GM23338 (cell line): ENCODE data around the gene CSRNP3. TPM values are rescaled to one million over a fixed set of nuclear protein-coding genes. Genes with fewer than 3 reads are reported as not detected.

Experiments used
- ATAC-seq: fragments of 200-7000 bp; cut with Tn5 transposase; 3 replicates; pipeline ENCODE4 v1.9.1; 2020
- DNase-seq: peaks from one replicate; pipeline ENCODE4 v3.0.0-alpha.2; 2015; ENCODE audit warnings: low spot score
- H2AFZ ChIP-seq: fragments of 200-600 bp; sonication (generic); 2 replicates; pipeline ENCODE4 v1.8.0; 2016; ENCODE audit warnings: antibody characterized with exemption, mild to moderate bottlenecking, moderate library complexity
- H3F3A ChIP-seq: fragments of 200-600 bp; sonication (generic); replicated peaks from 2 replicates; pipeline ENCODE4 v1.8.0; 2017; ENCODE audit warnings: antibody characterized with exemption, mixed run types, low read depth
- H3K27ac ChIP-seq: fragments of 200-600 bp; sonication (generic); 2 replicates; pipeline ENCODE4 v1.6.1; 2016; ENCODE audit warnings: low read depth
- H3K27me3 ChIP-seq: fragments of 200-600 bp; sonication (generic); 2 replicates; pipeline ENCODE4 v1.8.0; 2016; ENCODE audit warnings: mild to moderate bottlenecking, mixed run types, moderate library complexity; ENCODE audit not compliant: insufficient read depth
- H3K36me3 ChIP-seq: fragments of 200-600 bp; sonication (generic); 2 replicates; pipeline ENCODE4 v1.8.0; 2016; ENCODE audit warnings: mild to moderate bottlenecking; ENCODE audit not compliant: insufficient read depth
- H3K4me1 ChIP-seq: fragments of 200-600 bp; sonication (generic); 2 replicates; pipeline ENCODE4 v1.8.0; 2016; ENCODE audit warnings: mild to moderate bottlenecking, moderate library complexity; ENCODE audit not compliant: insufficient read depth
- H3K4me2 ChIP-seq: fragments of 200-600 bp; sonication (generic); 2 replicates; pipeline ENCODE4 v1.7.1; 2017; ENCODE audit warnings: mixed run types
- H3K4me3 ChIP-seq: fragments of 200-600 bp; sonication (generic); 2 replicates; pipeline ENCODE4 v1.6.1; 2016; ENCODE audit warnings: mixed run types
- H3K79me2 ChIP-seq: fragments of 200-600 bp; sonication (generic); replicated peaks from 2 replicates; pipeline ENCODE4 v1.8.0; 2017; ENCODE audit warnings: mild to moderate bottlenecking; ENCODE audit not compliant: insufficient read depth
- H3K9me2 ChIP-seq: fragments of 200-600 bp; sonication (generic); 2 replicates; pipeline ENCODE4 v1.8.0; 2017; ENCODE audit not compliant: insufficient read depth
- H4K20me1 ChIP-seq: fragments of 200-600 bp; sonication (generic); replicated peaks from 2 replicates; pipeline ENCODE4 v1.8.0; 2017; ENCODE audit warnings: mild to moderate bottlenecking; ENCODE audit not compliant: insufficient read depth
- H3K27ac Mint-ChIP-seq: 2 replicates; pipeline ENCODE4 v1.8.0; 2020; ENCODE audit warnings: inconsistent platforms, mild to moderate bottlenecking, moderate library complexity, mixed read lengths
- H3K27me3 Mint-ChIP-seq: 3 replicates; pipeline ENCODE4 v1.8.0; 2022; ENCODE audit warnings: low read depth, mild to moderate bottlenecking, moderate library complexity, mixed read lengths, inconsistent platforms; ENCODE audit not compliant: insufficient read depth, poor library complexity
- H3K36me3 Mint-ChIP-seq: 3 replicates; pipeline ENCODE4 v1.8.0; 2021; ENCODE audit warnings: low read depth, mild to moderate bottlenecking, inconsistent platforms, moderate library complexity, mixed read lengths
- H3K4me1 Mint-ChIP-seq: 3 replicates; pipeline ENCODE4 v1.8.0; 2020; ENCODE audit warnings: mild to moderate bottlenecking, inconsistent platforms, mixed read lengths
- H3K4me3 Mint-ChIP-seq: 3 replicates; pipeline ENCODE4 v1.8.0; 2021; ENCODE audit warnings: moderate library complexity, mild to moderate bottlenecking, inconsistent platforms, mixed read lengths
- H3K9me3 Mint-ChIP-seq: 3 replicates; pipeline ENCODE4 v1.8.0; 2020; ENCODE audit warnings: moderate library complexity, mild to moderate bottlenecking, inconsistent platforms, mixed read lengths
- CREB1 ChIP-seq: fragments of 250-450 bp; sonication (Bioruptor Pico); IDR thresholded peaks from 2 replicates; pipeline ENCODE4 v1.5.0; 2020; ENCODE audit warnings: low read depth, mild to moderate bottlenecking, moderate library complexity
- EZH2 ChIP-seq: fragments of 200-600 bp; sonication (generic); IDR thresholded peaks from one replicate; pipeline ENCODE4 v1.8.0; 2017; ENCODE audit warnings: antibody characterized with exemption, mild to moderate bottlenecking, low read depth; ENCODE audit not compliant: unreplicated experiment
- JUNB ChIP-seq: IDR thresholded peaks from one replicate; pipeline ENCODE4 v1.6.1; 2016; ENCODE audit warnings: antibody characterized with exemption; ENCODE audit not compliant: unreplicated experiment
- NANOG ChIP-seq: IDR thresholded peaks from 2 replicates; pipeline ENCODE4 v1.6.1; 2016; ENCODE audit warnings: antibody characterized with exemption, borderline replicate concordance
- STAT1 ChIP-seq: IDR thresholded peaks from one replicate; pipeline ENCODE4 v1.6.1; 2016; ENCODE audit warnings: antibody characterized with exemption; ENCODE audit not compliant: unreplicated experiment
- ZNF331 ChIP-seq: fragments of 250-450 bp; sonication (Bioruptor Pico); IDR thresholded peaks from 2 replicates; pipeline ENCODE4 v1.5.0; 2020; ENCODE audit warnings: low read depth, mild to moderate bottlenecking, moderate library complexity
- polyA plus RNA-seq: library from polyadenylated mRNA; unstranded; fragments of >200 nt; fragmentation: Nextera tagmentation; extraction: Ambion mirVana; gene quantifications from 2 replicates; pipeline ENCODE4 v1.2.1, GENCODE V29; 2016
- total RNA-seq: library from RNA; depleted of rRNA; stranded (reverse); fragments of >200 nt; shearing (Covaris generic); gene quantifications from 2 replicates; pipeline ENCODE4 v1.2.3, GENCODE V29; 2014
- TF ChIP-seq, protein P1 (sequence below): IDR thresholded peaks from one replicate; pipeline ENCODE4 v1.6.1; 2018; ENCODE audit warnings: antibody characterized with exemption; ENCODE audit not compliant: unreplicated experiment
- TF ChIP-seq, protein P2 (sequence below), 2 experiments: fragments of 200-600 bp in 1 of 2; sonication (generic) in 1 of 2; conservative IDR thresholded peaks; 2 replicates each; pipeline versions ENCODE4 v1.5.1 to v1.6.1; 2016 to 2017; ENCODE audit warnings: antibody characterized with exemption in 2 of 2, low read depth in 2 of 2, mild to moderate bottlenecking in 2 of 2, moderate library complexity in 1 of 2
- TF ChIP-seq, protein P3 (sequence below): IDR thresholded peaks from 2 replicates; pipeline ENCODE4 v1.6.1; 2016; ENCODE audit warnings: antibody characterized with exemption

Gene CSRNP3
- total and polyA plus RNA-seq, 2 experiments from 2014 or later = 3.8 to 6.8 TPM

DNA sequence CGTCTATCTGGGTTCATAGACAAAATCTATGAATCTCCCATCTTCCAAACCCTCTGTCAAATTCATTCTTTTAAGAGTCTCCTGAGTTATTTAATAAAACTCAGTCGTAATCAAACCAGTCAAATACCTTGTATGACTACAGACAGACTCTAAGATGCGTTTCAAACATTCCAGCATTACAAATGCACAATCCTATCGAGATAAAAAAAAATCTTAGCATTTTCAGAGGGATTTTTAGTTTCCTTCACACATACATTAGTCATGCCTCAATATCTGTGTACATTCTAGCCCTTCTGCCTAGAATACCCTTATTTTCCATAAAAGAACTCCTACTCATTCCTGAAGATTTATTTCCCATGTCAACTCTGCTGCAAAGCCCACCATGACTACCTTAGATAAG lies 96.5 kb downstream of the CSRNP3 start (continued):
- TF ChIP-seq, protein P1, sequence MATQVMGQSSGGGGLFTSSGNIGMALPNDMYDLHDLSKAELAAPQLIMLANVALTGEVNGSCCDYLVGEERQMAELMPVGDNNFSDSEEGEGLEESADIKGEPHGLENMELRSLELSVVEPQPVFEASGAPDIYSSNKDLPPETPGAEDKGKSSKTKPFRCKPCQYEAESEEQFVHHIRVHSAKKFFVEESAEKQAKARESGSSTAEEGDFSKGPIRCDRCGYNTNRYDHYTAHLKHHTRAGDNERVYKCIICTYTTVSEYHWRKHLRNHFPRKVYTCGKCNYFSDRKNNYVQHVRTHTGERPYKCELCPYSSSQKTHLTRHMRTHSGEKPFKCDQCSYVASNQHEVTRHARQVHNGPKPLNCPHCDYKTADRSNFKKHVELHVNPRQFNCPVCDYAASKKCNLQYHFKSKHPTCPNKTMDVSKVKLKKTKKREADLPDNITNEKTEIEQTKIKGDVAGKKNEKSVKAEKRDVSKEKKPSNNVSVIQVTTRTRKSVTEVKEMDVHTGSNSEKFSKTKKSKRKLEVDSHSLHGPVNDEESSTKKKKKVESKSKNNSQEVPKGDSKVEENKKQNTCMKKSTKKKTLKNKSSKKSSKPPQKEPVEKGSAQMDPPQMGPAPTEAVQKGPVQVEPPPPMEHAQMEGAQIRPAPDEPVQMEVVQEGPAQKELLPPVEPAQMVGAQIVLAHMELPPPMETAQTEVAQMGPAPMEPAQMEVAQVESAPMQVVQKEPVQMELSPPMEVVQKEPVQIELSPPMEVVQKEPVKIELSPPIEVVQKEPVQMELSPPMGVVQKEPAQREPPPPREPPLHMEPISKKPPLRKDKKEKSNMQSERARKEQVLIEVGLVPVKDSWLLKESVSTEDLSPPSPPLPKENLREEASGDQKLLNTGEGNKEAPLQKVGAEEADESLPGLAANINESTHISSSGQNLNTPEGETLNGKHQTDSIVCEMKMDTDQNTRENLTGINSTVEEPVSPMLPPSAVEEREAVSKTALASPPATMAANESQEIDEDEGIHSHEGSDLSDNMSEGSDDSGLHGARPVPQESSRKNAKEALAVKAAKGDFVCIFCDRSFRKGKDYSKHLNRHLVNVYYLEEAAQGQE = no peak
- no peak for TF ChIP-seq ZNF331 (CRISPR knock-in tag)

DNA sequence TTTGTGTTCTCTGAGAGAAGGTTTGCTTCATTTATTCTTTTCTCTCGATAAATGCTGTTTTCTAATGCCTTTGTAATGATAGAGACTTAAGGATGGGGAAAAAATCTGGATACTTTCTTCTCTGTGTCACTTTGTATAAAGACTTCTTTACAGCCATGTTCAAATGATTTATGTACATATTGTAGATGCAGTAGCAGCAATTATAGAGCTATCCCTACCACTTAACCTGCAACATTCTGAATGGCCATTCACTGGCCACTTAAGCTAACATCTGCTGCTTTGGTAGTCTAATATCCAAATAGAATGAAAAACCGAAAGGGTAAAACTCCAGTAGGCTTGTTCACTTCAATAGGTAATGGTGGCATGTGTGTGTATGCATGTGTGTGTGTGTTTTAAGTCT lies 97.8 kb downstream of the CSRNP3 start:
- no peak for ATAC-seq
- no peak for TF ChIP-seq NANOG
- TF ChIP-seq, protein P2, sequence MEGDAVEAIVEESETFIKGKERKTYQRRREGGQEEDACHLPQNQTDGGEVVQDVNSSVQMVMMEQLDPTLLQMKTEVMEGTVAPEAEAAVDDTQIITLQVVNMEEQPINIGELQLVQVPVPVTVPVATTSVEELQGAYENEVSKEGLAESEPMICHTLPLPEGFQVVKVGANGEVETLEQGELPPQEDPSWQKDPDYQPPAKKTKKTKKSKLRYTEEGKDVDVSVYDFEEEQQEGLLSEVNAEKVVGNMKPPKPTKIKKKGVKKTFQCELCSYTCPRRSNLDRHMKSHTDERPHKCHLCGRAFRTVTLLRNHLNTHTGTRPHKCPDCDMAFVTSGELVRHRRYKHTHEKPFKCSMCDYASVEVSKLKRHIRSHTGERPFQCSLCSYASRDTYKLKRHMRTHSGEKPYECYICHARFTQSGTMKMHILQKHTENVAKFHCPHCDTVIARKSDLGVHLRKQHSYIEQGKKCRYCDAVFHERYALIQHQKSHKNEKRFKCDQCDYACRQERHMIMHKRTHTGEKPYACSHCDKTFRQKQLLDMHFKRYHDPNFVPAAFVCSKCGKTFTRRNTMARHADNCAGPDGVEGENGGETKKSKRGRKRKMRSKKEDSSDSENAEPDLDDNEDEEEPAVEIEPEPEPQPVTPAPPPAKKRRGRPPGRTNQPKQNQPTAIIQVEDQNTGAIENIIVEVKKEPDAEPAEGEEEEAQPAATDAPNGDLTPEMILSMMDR (conservative IDR thresholded peaks at IDR 0.05; ENCODE audit: low read depth in 2 of 2) = no peak
- no peak for TF ChIP-seq CREB1
- no peak for TF ChIP-seq ZNF331 (CRISPR knock-in tag)
- TF ChIP-seq EZH2 = no peak
- no peak for TF ChIP-seq STAT1
- TF ChIP-seq, protein P3, sequence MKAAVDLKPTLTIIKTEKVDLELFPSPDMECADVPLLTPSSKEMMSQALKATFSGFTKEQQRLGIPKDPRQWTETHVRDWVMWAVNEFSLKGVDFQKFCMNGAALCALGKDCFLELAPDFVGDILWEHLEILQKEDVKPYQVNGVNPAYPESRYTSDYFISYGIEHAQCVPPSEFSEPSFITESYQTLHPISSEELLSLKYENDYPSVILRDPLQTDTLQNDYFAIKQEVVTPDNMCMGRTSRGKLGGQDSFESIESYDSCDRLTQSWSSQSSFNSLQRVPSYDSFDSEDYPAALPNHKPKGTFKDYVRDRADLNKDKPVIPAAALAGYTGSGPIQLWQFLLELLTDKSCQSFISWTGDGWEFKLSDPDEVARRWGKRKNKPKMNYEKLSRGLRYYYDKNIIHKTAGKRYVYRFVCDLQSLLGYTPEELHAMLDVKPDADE = no peak
- no peak for TF ChIP-seq JUNB
- TF ChIP-seq, protein P1 = no peak

More for the DNA sequence above, 97.8 kb downstream of the CSRNP3 start:
- peaks cover 16% of the 10 kb centered on the region; the same call in 2 of the 3 replicates for H3K4me1 Mint-ChIP-seq
- Histone ChIP-seq H3K4me3 (no peak overlapping the region), H3K9me2 (no peaks in the 10 kb centered on the region), H3F3A (no peaks in the 10 kb centered on the region), H3K4me1 (peaks cover 4% of the 10 kb centered on the region), H2AFZ (no peak overlapping the region), H3K79me2 (no peaks in the 10 kb centered on the region), H3K4me2 (no peak overlapping the region), H3K36me3 (no peaks in the 10 kb centered on the region), H4K20me1 (no peaks in the 10 kb centered on the region), H3K27me3 (no peaks in the 10 kb centered on the region), H3K27ac (no peak overlapping the region)
- H3K27ac Mint-ChIP-seq = no peak overlapping the region
- no peak for DNase-seq
- no peaks in the 10 kb centered on the region for H3K36me3 Mint-ChIP-seq
- H3K27me3 Mint-ChIP-seq = no peaks in the 10 kb centered on the region
- no peak overlapping the region for H3K4me3 Mint-ChIP-seq
- H3K9me3 Mint-ChIP-seq = no peaks in the 10 kb centered on the region
